Stimulated activated CD8-positive, alpha-beta memory T cell treated with anti-CD3 and anti-CD28 coated beads, Interleukin-4, amount 100 ng/mL, for 4 hours (primary cell): ENCODE data around the gene TCF21.
A peak's percentile ranks its signal among the peaks of the same experiment; 100 is the strongest.

Experiments used
- DNase-seq, 2 donors: peaks; one replicate each; pipeline ENCODE4 v3.0.0-alpha.2; 2020; ENCODE audit warnings: low read depth in 2 of 2, low spot score in 1 of 2

TCF21 gene

GRCh38 chr6:133889557-133890403, 867 bp downstream of the TCF21 start:
- no peak for DNase-seq

GRCh38 chr6:133890711-133891148, 1.8 kb downstream of the TCF21 start:
- DNase-seq, result no peak

GRCh38 chr6:133891149-133891926, 2.4 kb downstream of the TCF21 start:
- DNase-seq, result no peak

DNA sequence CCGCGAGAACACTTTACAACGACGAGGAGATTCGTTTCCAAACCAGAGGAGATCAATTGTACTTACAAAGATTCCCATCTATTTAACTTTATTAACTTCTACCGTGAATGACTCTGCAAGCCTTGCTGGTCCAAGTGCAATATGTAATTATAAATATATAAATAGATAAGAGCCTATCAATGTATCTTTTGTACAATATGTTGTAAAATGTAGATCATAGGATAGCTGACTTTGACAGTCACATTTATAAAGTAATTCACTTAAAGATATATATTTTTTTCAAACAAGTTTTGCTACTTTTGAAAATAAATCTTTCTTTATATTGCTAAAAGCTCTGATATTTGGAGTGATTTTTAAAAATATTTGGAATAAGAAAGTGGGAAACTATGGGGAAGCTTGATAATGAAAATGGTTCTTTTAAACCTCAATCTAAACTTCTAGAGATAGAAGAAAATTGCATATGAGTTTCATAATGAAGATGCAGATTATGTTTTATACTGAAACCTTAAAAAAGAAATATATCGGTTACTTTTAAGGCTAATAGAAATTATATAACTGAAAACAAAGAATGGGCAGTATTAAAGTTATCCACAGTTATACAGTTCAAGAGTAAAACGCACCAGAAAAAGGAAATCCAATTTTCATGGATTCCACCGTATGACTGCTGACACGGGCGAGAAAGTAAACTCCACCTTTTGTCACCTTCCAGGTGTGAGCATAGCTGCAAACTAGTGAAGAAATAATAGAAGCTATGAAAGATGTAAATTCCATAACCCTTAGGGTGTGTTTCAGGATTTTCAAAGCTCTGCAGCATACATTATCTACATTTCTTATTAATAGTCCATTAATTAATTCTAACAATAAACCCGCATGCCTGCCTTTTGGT, 3.3 kb downstream of the TCF21 start:
- no peak for DNase-seq

DNA sequence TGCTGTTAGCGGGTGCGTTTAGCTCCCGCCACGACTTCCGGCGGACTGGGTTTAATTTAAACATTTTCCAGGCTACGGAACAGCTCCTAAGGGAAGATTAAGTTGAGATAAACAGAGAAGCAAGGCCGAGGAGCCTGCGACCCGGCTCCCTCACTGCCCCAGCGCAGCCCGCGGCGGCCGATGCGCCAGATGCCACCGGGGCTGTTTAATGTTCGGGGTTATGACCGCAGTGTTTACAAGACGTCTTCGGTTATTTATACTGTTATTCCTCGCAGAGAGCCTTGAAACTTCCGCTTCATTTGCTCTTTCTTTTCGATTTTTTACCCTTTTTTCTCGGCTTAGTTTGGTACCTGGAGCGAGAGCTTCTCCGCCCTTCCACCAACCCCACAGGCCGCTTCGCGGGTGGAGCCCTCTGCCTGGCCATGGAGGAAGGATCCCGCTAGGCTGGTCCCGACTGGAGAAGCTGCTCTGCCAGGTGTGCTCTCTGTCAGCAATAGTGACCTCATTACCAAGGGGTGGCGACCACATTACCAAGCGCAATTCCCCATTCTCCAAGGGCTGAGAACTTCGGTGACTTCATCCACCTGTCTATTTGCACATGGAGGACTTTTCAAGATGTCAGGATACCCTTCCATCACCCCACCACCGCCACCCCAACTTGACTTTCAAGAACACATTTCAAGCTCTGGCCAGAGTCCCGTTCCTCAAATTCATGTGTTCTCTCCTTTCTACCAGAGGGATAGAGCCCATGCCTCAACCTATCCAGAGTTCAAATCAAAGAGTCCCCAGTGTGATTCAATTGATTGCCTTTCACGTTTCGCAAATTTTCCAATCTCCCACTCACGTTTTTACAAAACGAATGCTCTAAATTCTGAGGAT, 4.1 kb downstream of the TCF21 start:
- no peak for DNase-seq

DNA sequence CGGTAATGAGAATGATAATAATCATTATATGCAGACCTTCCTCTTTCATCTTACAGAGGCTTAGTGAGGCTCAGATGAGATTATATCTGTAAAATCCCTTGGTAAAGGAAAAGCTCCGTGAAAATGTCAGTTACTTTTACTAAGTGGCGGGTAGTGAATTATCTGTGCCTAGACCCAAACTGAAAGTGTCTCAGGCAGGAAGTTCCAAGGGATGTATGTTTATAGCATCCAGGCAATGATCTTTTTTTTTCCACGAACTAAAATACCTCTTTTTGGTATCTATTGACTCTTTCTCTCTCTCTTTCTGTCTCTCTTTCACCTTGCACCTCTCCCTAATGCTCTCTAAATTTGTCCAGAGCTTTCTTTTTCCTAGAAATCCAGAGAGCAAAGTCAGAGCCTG, 5.0 kb downstream of the TCF21 start:
- DNase-seq, result no peak

DNA sequence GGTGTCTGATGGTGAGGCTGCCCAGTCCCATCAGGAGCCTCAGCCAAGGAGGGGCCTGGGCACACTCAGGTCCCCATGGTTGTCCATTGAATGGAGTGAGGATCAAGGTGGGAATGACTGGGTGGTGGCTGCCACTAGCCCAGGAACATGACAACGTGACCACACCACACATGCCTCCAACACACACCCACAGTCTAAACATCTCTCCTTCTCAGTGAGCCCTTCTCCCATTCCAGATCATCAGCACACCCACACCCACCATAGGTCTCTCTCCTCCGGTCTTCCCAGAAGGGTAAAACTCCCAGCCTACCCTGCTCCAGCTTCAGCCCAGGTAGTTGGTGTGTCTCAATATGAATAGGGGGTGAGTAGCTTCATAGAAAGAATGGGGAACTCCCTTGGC, 5.5 kb downstream of the TCF21 start:
- no peak for DNase-seq

GRCh38 chr6:133894795-133895358, 6.0 kb downstream of the TCF21 start:
- no peak for DNase-seq

GRCh38 chr6:133895573-133896343, 6.8 kb downstream of the TCF21 start:
- no peak for DNase-seq

GRCh38 chr6:133896344-133896721, 7.4 kb downstream of the TCF21 start:
- DNase-seq, result no peak

GRCh38 chr6:133898263-133898662, 9.3 kb downstream of the TCF21 start:
- DNase-seq, result no peak

DNA sequence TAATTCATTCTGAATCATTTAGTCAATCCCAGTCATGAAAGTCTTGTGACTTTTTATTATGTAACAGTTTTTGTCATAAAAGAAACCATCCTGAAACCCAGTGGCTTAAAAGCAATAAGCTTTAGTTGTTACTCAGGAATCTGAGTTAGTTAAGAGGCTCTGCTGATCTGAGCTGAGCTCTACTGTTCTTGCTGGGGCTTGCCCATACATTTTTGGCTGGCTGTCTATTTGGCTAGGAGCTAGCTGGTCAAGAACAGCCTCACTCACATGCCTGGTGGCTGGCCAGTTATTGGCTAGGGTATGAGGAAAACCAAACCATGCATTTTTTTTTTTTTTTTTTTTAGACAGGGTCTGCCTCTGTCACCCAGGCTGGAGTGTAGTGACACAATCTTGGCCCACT, 10.6 kb downstream of the TCF21 start:
- DNase-seq, result no peak

- DNase-seq, result no peak
Observed at GRCh38 chr6:133903855-133904254, 14.9 kb downstream of the TCF21 start.

GRCh38 chr6:133906050-133906449, 17.1 kb downstream of the TCF21 start:
- no peak for DNase-seq

- DNase-seq, result peak; percentile 40 to 62
Observed at GRCh38 chr6:133916650-133917151, 27.8 kb downstream of the TCF21 start.

- DNase-seq, result no peak
Observed at GRCh38 chr6:133917781-133918180, 28.9 kb downstream of the TCF21 start.

DNA sequence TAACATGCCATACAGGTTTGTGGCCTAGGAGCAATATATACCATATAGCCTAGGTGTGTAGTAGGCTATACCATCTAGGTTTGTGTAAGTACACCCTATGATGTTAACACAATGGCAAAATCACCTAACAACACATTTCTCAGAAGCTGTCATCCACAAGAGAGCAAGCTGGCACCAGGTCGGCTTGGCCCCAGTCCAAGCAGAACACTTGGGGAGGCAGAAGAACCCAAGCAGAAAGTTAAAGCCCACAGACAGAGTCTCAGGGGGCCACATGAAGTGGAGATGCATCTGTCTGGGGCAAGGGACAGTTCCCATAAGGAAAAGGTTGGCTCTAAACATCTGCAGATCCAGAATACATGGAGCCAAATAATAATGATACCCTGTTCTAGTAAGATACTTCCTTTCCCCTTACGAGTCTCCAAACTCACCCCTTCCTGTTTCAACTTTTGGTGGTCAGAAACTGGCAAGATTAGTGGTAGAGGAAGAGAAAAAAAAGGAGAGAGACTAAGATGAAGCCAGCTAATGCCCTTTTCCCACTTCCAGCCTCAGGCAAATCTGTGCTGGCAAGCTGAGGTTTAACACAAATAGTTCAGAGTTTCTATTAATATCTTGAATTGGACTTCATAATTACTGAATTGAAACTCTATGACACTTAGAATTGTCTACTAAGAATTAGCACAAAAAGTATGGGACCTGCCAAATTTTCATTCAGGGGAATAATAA, 29.5 kb downstream of the TCF21 start:
- no peak for DNase-seq

GRCh38 chr6:133919362-133919761, 30.4 kb downstream of the TCF21 start:
- DNase-seq, result no peak
